ENCODE data around the gene ARHGEF2. TPM values are rescaled to one million over a fixed set of nuclear protein-coding genes. Genes with fewer than 3 reads are reported as not detected.

Gene ARHGEF2
- total RNA-seq, 2 donors from 2014 or later = 162 to 166 TPM

- Histone ChIP-seq H3K27me3 (replicated peaks; ENCODE audit: insufficient read depth) (no peaks in the 10 kb centered on the region), H3K4me3 (peak overlapping the region; percentile 96), H3K36me3 (peaks cover 42% of the 10 kb centered on the region), H3K4me1 (ENCODE audit: control insufficient read depth in 1 of 2, low read depth in 2 of 2) (peaks cover 15 to 45% of the 10 kb centered on the region in 2 donors), H3K9me3 (no peaks in the 10 kb centered on the region), H3K27ac (peak overlapping the region; percentile 83 to 93)
- DNase-seq (ENCODE audit: low spot score) (no peak), ATAC-seq (ENCODE audit: insufficient number of reproducible peaks, low FRiP score, low read depth) (no peak)
- no peak for TF ChIP-seq CTCF (IDR thresholded peaks at IDR 0.05)
Measured at GRCh38 chr1:155910621-155911121, 67.7 kb downstream of the ARHGEF2 start.

- H3K9me3 ChIP-seq = no peaks in the 10 kb centered on the region
- H3K27ac ChIP-seq = peak overlapping the region; percentile 83 to 93
- ATAC-seq (ENCODE audit: insufficient number of reproducible peaks, low FRiP score, low read depth) (peak; percentile 41), DNase-seq (ENCODE audit: low spot score) (no peak)
- H3K4me1 ChIP-seq (ENCODE audit: control insufficient read depth in 1 of 2, low read depth in 2 of 2) = peaks cover 15 to 38% of the 10 kb centered on the region in 2 donors
- peak overlapping the region; percentile 96 for H3K4me3 ChIP-seq
- no peaks in the 10 kb centered on the region for H3K27me3 ChIP-seq (replicated peaks; ENCODE audit: insufficient read depth)
- TF ChIP-seq CTCF (IDR thresholded peaks at IDR 0.05) = no peak
- peaks cover 43% of the 10 kb centered on the region for H3K36me3 ChIP-seq
Measured at GRCh38 chr1:155909894-155910293, 68.5 kb downstream of the ARHGEF2 start.

GRCh38 chr1:155904261-155904660, 74.1 kb downstream of the ARHGEF2 start:
- TF ChIP-seq CTCF (IDR thresholded peaks at IDR 0.05) = no peak
- Histone ChIP-seq H3K4me1 (ENCODE audit: control insufficient read depth in 1 of 2, low read depth in 2 of 2) (peaks cover 3 to 9% of the 10 kb centered on the region in 2 donors), H3K36me3 (peaks cover 80% of the 10 kb centered on the region), H3K9me3 (no peaks in the 10 kb centered on the region), H3K27me3 (replicated peaks; ENCODE audit: insufficient read depth) (no peaks in the 10 kb centered on the region), H3K4me3 (no peak overlapping the region), H3K27ac (no peak overlapping the region)
- ATAC-seq (ENCODE audit: insufficient number of reproducible peaks, low FRiP score, low read depth) (no peak), DNase-seq (ENCODE audit: low spot score) (no peak)

- H3K36me3 ChIP-seq = peaks cover 67% of the 10 kb centered on the region
- no peak for DNase-seq (ENCODE audit: low spot score)
Measured at GRCh38 chr1:155900161-155900560, 78.2 kb downstream of the ARHGEF2 start.

GRCh38 chr1:155899683-155900082, 78.7 kb downstream of the ARHGEF2 start:
- TF ChIP-seq CTCF (IDR thresholded peaks at IDR 0.05) = no peak
- Histone ChIP-seq H3K27me3 (replicated peaks; ENCODE audit: insufficient read depth) (no peaks in the 10 kb centered on the region), H3K36me3 (peaks cover 62% of the 10 kb centered on the region), H3K4me1 (ENCODE audit: control insufficient read depth in 1 of 2, low read depth in 2 of 2) (peaks cover 0 to under 1% of the 10 kb centered on the region in 2 donors), H3K9me3 (no peaks in the 10 kb centered on the region), H3K4me3 (no peak overlapping the region), H3K27ac (no peak overlapping the region)
- DNase-seq (ENCODE audit: low spot score) (no peak), ATAC-seq (ENCODE audit: insufficient number of reproducible peaks, low FRiP score, low read depth) (no peak)

More at GRCh38 chr1:155900161-155900560, 78.2 kb downstream of the ARHGEF2 start:
- H3K4me3 ChIP-seq = no peak overlapping the region
- H3K27me3 ChIP-seq (replicated peaks; ENCODE audit: insufficient read depth) = no peaks in the 10 kb centered on the region
- ATAC-seq (ENCODE audit: insufficient number of reproducible peaks, low FRiP score, low read depth) = no peak
- no peak overlapping the region for H3K27ac ChIP-seq
- no peak for TF ChIP-seq CTCF (IDR thresholded peaks at IDR 0.05)
- H3K9me3 ChIP-seq = no peaks in the 10 kb centered on the region
- no peaks in the 10 kb centered on the region for H3K4me1 ChIP-seq (ENCODE audit: control insufficient read depth in 1 of 2, low read depth in 2 of 2)

Data from thoracic aorta (tissue), 2 donors.